ENCODE results near the gene RAB24.

- no peak for TF ChIP-seq POLR2AphosphoS5 (IDR thresholded peaks at IDR 0.05)
- no peak for TF ChIP-seq CTCF (IDR thresholded peaks at IDR 0.05)
These were observed 27.6 kb downstream of the RAB24 start for GRCh38 chr5:177275883-177276282.
